Kidney (tissue), 14 donors: Measurements from ENCODE around the gene METTL23. TPM values are rescaled to one million over a fixed set of nuclear protein-coding genes. Genes with fewer than 3 reads are reported as not detected.
"Not testable (repeated sequence)": the region's sequence is repeated elsewhere in the genome, so short reads cannot be mapped to it uniquely, and the experiment has no call there.

ENCODE experiments used
- DNase-seq, 5 donors: peaks; one replicate each; pipeline ENCODE4 v3.0.0-alpha.2; 2013 to 2020
- FAIRE-seq: peaks from 2 replicates; lab custom pipeline; 2012; peaks lifted over from hg19 to GRCh38; lab: Jason Lieb, UNC
- H3K27ac ChIP-seq, 2 donors: one replicate each; pipeline ENCODE4 v1.7.0; 2013; ENCODE audit warnings: low read depth in 2 of 2, low read length in 2 of 2, inconsistent platforms in 1 of 2
- H3K27me3 ChIP-seq: one replicate; pipeline ENCODE4 v1.7.1; 2013; ENCODE audit warnings: low read length, inconsistent platforms; ENCODE audit not compliant: control insufficient read depth, insufficient read depth
- H3K36me3 ChIP-seq, 3 donors: one replicate each; pipeline versions ENCODE4 v1.7.0 to v1.7.1; 2013; ENCODE audit warnings: low read length in 3 of 3, control low read depth in 1 of 3, inconsistent platforms in 1 of 3; ENCODE audit not compliant: insufficient read depth in 3 of 3, control insufficient read depth in 2 of 3
- H3K4me1 ChIP-seq, 3 donors: one replicate each; pipeline versions ENCODE4 v1.7.0 to v1.7.1; 2013; ENCODE audit warnings: low read length in 3 of 3, inconsistent platforms in 1 of 3, low read depth in 1 of 3; ENCODE audit not compliant: control insufficient read depth in 2 of 3, insufficient read depth in 2 of 3
- H3K4me3 ChIP-seq, 3 donors: one replicate each; pipeline versions ENCODE4 v1.7.0 to v1.8.1; 2013; ENCODE audit warnings: low read length in 3 of 3, control low read depth in 1 of 3, inconsistent platforms in 1 of 3
- H3K9ac ChIP-seq, 3 donors: one replicate each; pipeline versions ENCODE4 v1.7.0 to v1.7.1; 2013; ENCODE audit warnings: low read length in 3 of 3, control low read depth in 1 of 3, inconsistent platforms in 1 of 3
- H3K9me3 ChIP-seq, 3 donors: one replicate each; pipeline versions ENCODE4 v1.7.0 to v1.7.1; 2013; ENCODE audit warnings: low read length in 3 of 3, control low read depth in 1 of 3, inconsistent platforms in 1 of 3; ENCODE audit not compliant: control insufficient read depth in 2 of 3, insufficient read depth in 1 of 3
- intact Hi-C: fragments of 100-400 bp; cut with DNase I; formaldehyde crosslinking; loops from one replicate; pipeline ENCODE4 v1.11.1; 2022
- polyA plus RNA-seq: library from polyadenylated mRNA; stranded (reverse); fragments of 350-450 nt; fragmentation: Illumina TruSeq; extraction: RNeasy Lipid Tissue Mini Kit (QIAGEN cat#74804); gene quantifications from one replicate; pipeline ENCODE4 v1.2.3, GENCODE V29; 2014; ENCODE audit warnings: low read depth, low replicate concordance; ENCODE audit not compliant: insufficient read depth
- total RNA-seq: library from RNA; stranded (reverse); fragmentation: NEBNext Ultra II Directional; extraction: Animal tissue kit (Norgen Biotek cat#: 25700); gene quantifications from one replicate; pipeline ENCODE4 v1.2.1, GENCODE V29; 2021
- TF ChIP-seq, protein P1 (sequence below): IDR thresholded peaks from 3 replicates; pipeline ENCODE4 v1.5.1; 2012; ENCODE audit warnings: mild to moderate bottlenecking, moderate library complexity, borderline replicate concordance; ENCODE audit not compliant: insufficient read depth; ENCODE audit errors: extremely low read depth
- donor health status: control.
- donor health status: control.
- donor health status: control.
- donor health status: control.
- donor health status: control.
- donor health status: DM: yes; HTN: yes; CAD: no.
- donor health status: Normal renal cell carcinoma (clear cell type).

METTL23 gene
- total and polyA plus RNA-seq, 2 donors from 2014 or later: 38.2 to 53.0 TPM

GRCh38 chr17:76710863-76711611 lies 15.6 kb upstream of the METTL23 start, which contains the start of gene MXRA7:
TSS of gene MXRA7 (minus strand) at chr17:76710965. CDS start at chr17:76710946, 19 bp downstream.
- FAIRE-seq: no peak
- peak; percentile 80 to 90 (median 88) for DNase-seq
- Histone ChIP-seq H3K4me1 (peaks cover 2 to 19% (median 18%) of the 10 kb centered on the region in 3 donors), H3K9me3 (no peaks in the 10 kb centered on the region), H3K36me3 (peaks cover 2 to 22% (median 10%) of the 10 kb centered on the region in 3 donors), H3K27me3 (no peaks in the 10 kb centered on the region), H3K27ac (peak within 1 kb of the TSS; percentile 65 to 90), H3K9ac (peak within 1 kb of the TSS; percentile 47 to 73 (median 67)), H3K4me3 (peak within 1 kb of the TSS; percentile 37 to 68 (median 56))
- intact Hi-C loops: no loop called here
- TF ChIP-seq, protein P1, sequence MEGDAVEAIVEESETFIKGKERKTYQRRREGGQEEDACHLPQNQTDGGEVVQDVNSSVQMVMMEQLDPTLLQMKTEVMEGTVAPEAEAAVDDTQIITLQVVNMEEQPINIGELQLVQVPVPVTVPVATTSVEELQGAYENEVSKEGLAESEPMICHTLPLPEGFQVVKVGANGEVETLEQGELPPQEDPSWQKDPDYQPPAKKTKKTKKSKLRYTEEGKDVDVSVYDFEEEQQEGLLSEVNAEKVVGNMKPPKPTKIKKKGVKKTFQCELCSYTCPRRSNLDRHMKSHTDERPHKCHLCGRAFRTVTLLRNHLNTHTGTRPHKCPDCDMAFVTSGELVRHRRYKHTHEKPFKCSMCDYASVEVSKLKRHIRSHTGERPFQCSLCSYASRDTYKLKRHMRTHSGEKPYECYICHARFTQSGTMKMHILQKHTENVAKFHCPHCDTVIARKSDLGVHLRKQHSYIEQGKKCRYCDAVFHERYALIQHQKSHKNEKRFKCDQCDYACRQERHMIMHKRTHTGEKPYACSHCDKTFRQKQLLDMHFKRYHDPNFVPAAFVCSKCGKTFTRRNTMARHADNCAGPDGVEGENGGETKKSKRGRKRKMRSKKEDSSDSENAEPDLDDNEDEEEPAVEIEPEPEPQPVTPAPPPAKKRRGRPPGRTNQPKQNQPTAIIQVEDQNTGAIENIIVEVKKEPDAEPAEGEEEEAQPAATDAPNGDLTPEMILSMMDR: no peak

DNA sequence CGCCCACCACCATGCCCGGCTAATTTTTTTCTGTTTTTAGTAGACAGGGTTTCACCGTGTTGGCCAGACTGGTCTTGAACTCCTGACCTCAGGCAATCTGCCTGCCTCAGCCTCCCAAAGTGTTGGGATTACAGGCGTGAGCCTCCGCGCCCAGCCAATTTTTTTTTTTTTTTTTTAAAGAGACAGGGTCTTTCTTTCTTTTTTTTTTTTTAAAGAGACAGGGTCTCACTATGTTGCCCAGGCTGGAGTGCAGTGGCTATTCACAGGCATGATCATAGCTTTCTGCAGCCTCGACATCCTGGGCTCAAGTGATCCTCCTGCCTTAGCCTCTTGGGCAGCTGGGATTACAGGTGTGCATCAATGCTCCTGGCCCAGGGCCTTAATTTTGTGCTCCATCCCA lies 14.3 kb upstream of the METTL23 start:
- DNase-seq, intact Hi-C loops, H3K4me3 ChIP-seq, H3K27me3 ChIP-seq, H3K27ac ChIP-seq, FAIRE-seq, H3K9me3 ChIP-seq, H3K9ac ChIP-seq: not testable (repeated sequence)
- Histone ChIP-seq H3K4me1 (peaks cover 2 to 19% (median 18%) of the 10 kb centered on the region in 3 donors), H3K36me3 (peaks cover 2 to 34% (median 13%) of the 10 kb centered on the region in 3 donors)

DNA sequence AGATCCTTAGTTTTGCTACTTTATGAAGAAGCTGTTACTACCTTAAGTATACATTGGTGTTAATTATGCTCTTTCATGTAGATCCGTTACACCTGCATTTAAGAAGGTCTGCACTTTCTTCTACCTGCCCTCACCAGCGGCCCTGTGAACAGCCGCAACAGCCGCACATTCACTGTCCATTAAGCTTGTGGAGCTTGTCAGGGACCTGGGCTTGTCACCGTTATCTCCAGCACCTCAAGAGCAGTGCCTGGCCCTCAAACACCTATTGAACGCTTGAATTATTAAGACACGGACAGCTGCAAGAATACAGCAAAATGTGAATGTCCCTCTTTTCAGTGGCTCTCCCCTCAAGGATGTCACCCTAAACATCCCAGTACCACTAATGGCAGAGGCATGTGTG lies 12.9 kb upstream of the METTL23 start:
- no peak overlapping the region for H3K4me3 ChIP-seq
- DNase-seq: no peak
- no peaks in the 10 kb centered on the region for H3K9me3 ChIP-seq
- H3K9ac ChIP-seq: no peak overlapping the region
- H3K4me1 ChIP-seq: peaks cover 2 to 18% (median 16%) of the 10 kb centered on the region in 3 donors
- H3K27ac ChIP-seq: no peak overlapping the region
- no peak for FAIRE-seq
- intact Hi-C loops: no loop called here
- peaks cover 2 to 44% (median 19%) of the 10 kb centered on the region in 3 donors for H3K36me3 ChIP-seq
- TF ChIP-seq, protein P1: no peak
- no peaks in the 10 kb centered on the region for H3K27me3 ChIP-seq

- intact Hi-C loops: no loop called here
- DNase-seq (no peak), FAIRE-seq (no peak)
- Histone ChIP-seq H3K36me3 (peaks cover 2 to 49% (median 23%) of the 10 kb centered on the region in 3 donors), H3K9ac (no peak overlapping the region), H3K4me3 (no peak overlapping the region), H3K27ac (no peak overlapping the region), H3K4me1 (peaks cover 2 to 15% (median 15%) of the 10 kb centered on the region in 3 donors), H3K9me3 (no peaks in the 10 kb centered on the region), H3K27me3 (no peaks in the 10 kb centered on the region)
- TF ChIP-seq, protein P1: no peak
These were observed 12.3 kb upstream of the METTL23 start for GRCh38 chr17:76714336-76714735.
